A673 (cell line): ENCODE data around the gene SARDH. TPM values are rescaled to one million over a fixed set of nuclear protein-coding genes. Genes with fewer than 3 reads are reported as not detected.

ENCODE experiments used
- BruUV-seq: library from RNA; stranded (reverse); fragments of 400-500 nt; replicated peaks from 2 replicates; lab custom pipeline; 2021; lab: Mats Ljungman, UMichigan
- CTCF ChIA-PET: fragments of 300-600 bp; sonication (Branson Sonifier 250); formaldehyde crosslinking; loops from one replicate; lab custom pipeline; 2022; ENCODE audit warnings: antibody characterized with exemption; lab: Charles Lee
- POLR2A ChIA-PET: fragments of 300-600 bp; sonication (Branson Sonifier 250); formaldehyde crosslinking; loops from one replicate; lab custom pipeline; 2022; ENCODE audit warnings: antibody characterized with exemption; ENCODE audit not compliant: low non-redundant PET; lab: Charles Lee
- DNase-seq: peaks from one replicate; pipeline ENCODE4 v3.0.0-alpha.2; 2015; ENCODE audit warnings: low spot score
- H3K27ac ChIP-seq: fragments of 200-600 bp; sonication (generic); 2 replicates; pipeline ENCODE4 v1.5.1; 2016; ENCODE audit warnings: mixed run types, low read depth, mild to moderate bottlenecking, mixed read lengths, antibody characterized with exemption, low read length; ENCODE audit not compliant: poor library complexity, severe bottlenecking
- H3K27me3 ChIP-seq: fragments of 200-600 bp; sonication (generic); replicated peaks from 2 replicates; pipeline ENCODE4 v1.6.1; 2017; ENCODE audit warnings: mixed run types, low read depth, mild to moderate bottlenecking, mixed read lengths, antibody characterized with exemption, low read length; ENCODE audit not compliant: insufficient read depth, poor library complexity
- H3K36me3 ChIP-seq: fragments of 200-600 bp; sonication (generic); 2 replicates; pipeline ENCODE4 v1.6.1; 2016; ENCODE audit warnings: mixed run types, mild to moderate bottlenecking, mixed read lengths, antibody characterized with exemption, low read length; ENCODE audit not compliant: insufficient read depth, poor library complexity, severe bottlenecking
- H3K4me1 ChIP-seq: fragments of 200-600 bp; sonication (generic); 2 replicates; pipeline ENCODE4 v1.6.1; 2017; ENCODE audit warnings: mixed run types, mild to moderate bottlenecking, mixed read lengths, antibody characterized with exemption, low read length; ENCODE audit not compliant: insufficient read depth, poor library complexity, severe bottlenecking
- H3K4me3 ChIP-seq: fragments of 200-600 bp; sonication (generic); 2 replicates; pipeline ENCODE4 v1.5.1; 2016; ENCODE audit warnings: low read depth, mixed run types, mild to moderate bottlenecking, mixed read lengths, low read length; ENCODE audit not compliant: poor library complexity, severe bottlenecking
- H3K9me3 ChIP-seq: fragments of 200-600 bp; sonication (generic); 2 replicates; pipeline ENCODE4 v1.6.1; 2016; ENCODE audit warnings: mixed run types, low read depth, mild to moderate bottlenecking, mixed read lengths, antibody characterized with exemption, low read length; ENCODE audit not compliant: poor library complexity, severe bottlenecking
- CTCF ChIP-seq: fragments of 300-800, 200-600 bp; sonication (generic); conservative IDR thresholded peaks from 2 replicates; pipeline ENCODE4 v1.5.1; 2017; ENCODE audit warnings: low read depth, mild to moderate bottlenecking, antibody characterized with exemption, low read length, moderate library complexity, mixed read lengths
- EZH2 ChIP-seq: fragments of 200-600 bp; sonication (generic); IDR thresholded peaks from 2 replicates; pipeline ENCODE4 v1.6.1; 2017; ENCODE audit warnings: borderline replicate concordance, low read depth, mild to moderate bottlenecking, mixed read lengths, antibody characterized with exemption, low read length; ENCODE audit not compliant: poor library complexity, severe bottlenecking
- intact Hi-C: fragments of 100-400 bp; cut with micrococcal nuclease; formaldehyde crosslinking; loops from one replicate; pipeline ENCODE4 v1.10.0; 2022; ENCODE audit not compliant: unreplicated experiment
- total RNA-seq: library from RNA; stranded (reverse); gene quantifications from 2 replicates; pipeline ENCODE4 v1.2.3, GENCODE V29; 2021

SARDH gene
- total RNA-seq, 1 experiment from 2014 or later, result 0.37 TPM

DNA sequence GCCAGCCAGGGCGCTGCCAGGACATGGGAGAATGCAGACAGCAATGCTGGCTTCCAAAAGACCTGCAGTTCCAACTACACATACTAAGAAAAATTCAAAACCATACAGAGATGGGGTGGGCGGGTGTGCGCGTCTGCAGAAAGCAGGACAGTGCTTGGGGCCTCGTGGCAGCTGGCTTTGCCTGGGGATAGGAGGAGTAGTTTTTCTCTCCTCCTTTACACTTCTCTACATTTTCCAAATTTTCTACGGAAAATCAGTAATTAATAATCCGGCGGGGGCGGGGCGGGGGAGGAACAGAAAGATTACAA is 43.6 kb upstream of the SARDH start:
- TF ChIP-seq EZH2, result no peak
- TF ChIP-seq CTCF, result no peak
- no peak for DNase-seq
- H3K4me1 ChIP-seq, result no peaks in the 10 kb centered on the region
- POLR2A ChIA-PET, result no interaction called here
- intact Hi-C loops, result loop anchor here (1.0 kb wide), 1 partner anchor 213 kb away; no protein-coding TSS in a partner anchor
- no peak overlapping the region for H3K4me3 ChIP-seq
- H3K9me3 ChIP-seq, result no peaks in the 10 kb centered on the region
- H3K27me3 ChIP-seq, result no peaks in the 10 kb centered on the region
- BruUV-seq, result no TSS peak
- CTCF ChIA-PET, result interaction anchor here (0.6 to 5.5 kb wide), 4 partner anchors 9 to 212 kb away, joined by 3 to 54 read pairs (median 4); no protein-coding TSS in a partner anchor
- no peaks in the 10 kb centered on the region for H3K36me3 ChIP-seq
- H3K27ac ChIP-seq, result no peak overlapping the region

GRCh38 chr9:133780962-133781827 is 43.0 kb upstream of the SARDH start:
- ChIA-PET POLR2A (no interaction called here), CTCF (interaction anchor here (0.6 to 5.5 kb wide), 2 partner anchors 34 to 213 kb away, joined by 3 to 54 read pairs; no protein-coding TSS in a partner anchor)
- no peak for DNase-seq
- no peaks in the 10 kb centered on the region for H3K4me1 ChIP-seq
- no peak overlapping the region for H3K4me3 ChIP-seq
- H3K36me3 ChIP-seq, result no peaks in the 10 kb centered on the region
- no TSS peak for BruUV-seq
- intact Hi-C loops, result no loop called here
- TF ChIP-seq CTCF, result no peak
- no peak for TF ChIP-seq EZH2
- no peaks in the 10 kb centered on the region for H3K27me3 ChIP-seq
- no peaks in the 10 kb centered on the region for H3K9me3 ChIP-seq
- no peak overlapping the region for H3K27ac ChIP-seq

DNA sequence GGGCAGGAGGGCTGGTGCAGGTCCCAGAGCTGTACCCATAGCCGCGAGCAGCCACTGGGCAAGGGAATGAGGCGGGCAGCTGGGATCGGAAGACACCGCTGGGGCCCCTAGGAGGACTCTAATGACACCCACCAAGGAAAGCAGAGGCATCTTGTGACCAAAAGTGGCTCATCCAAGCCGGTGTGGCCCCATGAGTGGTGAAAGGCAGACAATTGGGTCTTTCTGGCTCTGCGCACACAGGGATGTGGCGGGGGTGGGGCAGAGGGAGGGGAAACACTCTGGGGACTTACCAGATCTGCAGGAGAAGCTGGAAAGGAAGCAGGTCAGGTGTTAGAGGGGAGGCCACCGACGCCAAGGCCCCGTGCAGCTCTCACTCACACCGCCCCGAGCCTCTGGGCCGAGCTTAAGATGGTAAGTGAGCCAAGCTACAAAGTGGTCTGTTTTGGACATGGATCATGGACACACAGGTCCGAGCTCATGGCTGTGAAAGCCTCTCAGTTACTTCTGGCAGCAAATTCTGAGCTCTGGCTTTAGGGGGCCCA is 42.3 kb upstream of the SARDH start:
- intact Hi-C loops, result no loop called here
- BruUV-seq, result no TSS peak
- Histone ChIP-seq H3K27me3 (no peaks in the 10 kb centered on the region), H3K9me3 (no peaks in the 10 kb centered on the region), H3K4me3 (no peak overlapping the region), H3K36me3 (no peaks in the 10 kb centered on the region), H3K4me1 (no peaks in the 10 kb centered on the region), H3K27ac (no peak overlapping the region)
- no peak for DNase-seq
- ChIA-PET POLR2A (no interaction called here), CTCF (interaction anchor here (5.5 kb wide), 1 partner anchor 214 kb away, joined by 54 read pairs; no protein-coding TSS in a partner anchor)
- TF ChIP-seq CTCF (no peak), EZH2 (no peak)
